ENCODE measurements around the gene EPHB2.

EPHB2 gene

DNA sequence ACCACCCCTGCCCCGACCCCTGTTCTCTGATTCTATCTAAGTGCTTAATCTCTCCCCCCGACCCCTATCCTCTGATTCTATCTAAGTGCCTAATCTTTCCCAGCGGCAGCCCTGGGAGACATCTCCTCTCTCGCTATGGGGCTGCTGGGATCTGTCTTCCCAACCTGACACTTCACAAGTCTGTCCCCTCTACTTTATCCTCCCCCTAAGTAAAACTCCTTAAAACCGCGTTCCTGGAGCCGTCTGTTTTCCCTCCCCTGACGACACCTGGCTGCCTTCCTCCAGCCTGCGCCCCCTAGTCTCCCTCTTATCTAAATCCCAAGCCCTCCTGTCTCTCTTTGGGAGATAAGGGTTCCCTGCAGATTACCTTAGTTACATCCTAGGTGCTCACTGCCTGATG, 30.5 kb downstream of the EPHB2 start:
- H3K4me3 Mint-ChIP-seq: no peak overlapping the region
- no peak for DNase-seq (ENCODE audit: low spot score in 2 of 2)
- H3K9me3 Mint-ChIP-seq: no peaks in the 10 kb centered on the region
- peaks cover 15% of the 10 kb centered on the region for H3K27me3 Mint-ChIP-seq
- no peak overlapping the region for H3K27ac Mint-ChIP-seq
- H3K36me3 Mint-ChIP-seq: no peaks in the 10 kb centered on the region
- H3K4me1 Mint-ChIP-seq: peaks cover 2% of the 10 kb centered on the region
- ATAC-seq (ENCODE audit: low read depth): no peak

DNA sequence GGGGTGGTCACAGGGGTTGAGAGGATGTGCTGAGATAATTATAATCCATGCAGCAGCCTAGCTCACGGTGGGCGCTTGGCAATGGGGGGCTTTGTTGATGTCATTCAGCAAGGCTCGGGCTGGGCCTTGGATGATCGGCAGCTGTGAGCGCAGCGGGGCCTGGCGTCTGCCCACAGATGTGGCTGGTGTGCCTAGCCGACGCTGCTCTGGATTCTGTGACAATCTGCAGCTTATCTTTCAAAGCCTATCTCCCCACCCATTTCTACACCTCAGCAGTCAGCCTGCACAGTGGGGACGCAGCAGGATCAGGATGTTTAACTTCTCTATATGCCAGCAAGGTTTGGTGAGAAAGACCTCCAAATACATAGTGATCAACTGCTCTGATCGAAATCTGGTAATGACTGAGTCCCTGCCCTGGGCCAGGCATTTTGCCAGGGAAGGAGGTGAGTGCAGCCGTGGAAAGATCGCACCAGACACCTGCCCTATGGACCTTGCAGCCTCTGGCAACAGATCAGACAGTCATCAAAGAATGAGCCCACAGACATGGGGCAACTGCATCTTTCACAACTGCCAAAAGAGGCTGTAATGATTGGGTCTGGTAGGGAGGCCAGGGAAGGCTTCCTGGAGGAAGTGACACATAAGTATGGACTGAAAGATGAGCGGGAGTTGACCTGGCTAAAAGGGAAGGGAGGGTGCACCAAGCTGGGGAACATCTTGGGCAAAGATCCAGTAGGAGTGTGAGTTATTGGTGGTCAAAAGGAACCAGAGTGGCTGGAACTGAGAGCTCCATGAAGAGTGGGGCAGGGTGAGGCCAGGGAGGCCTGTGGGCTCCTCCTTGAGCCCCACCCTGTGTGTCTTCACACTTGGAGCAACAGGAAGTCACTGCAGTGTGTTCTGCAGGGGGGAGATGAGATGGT, 35.3 kb downstream of the EPHB2 start:
- Mint-ChIP-seq H3K27me3 (peaks cover 11% of the 10 kb centered on the region), H3K27ac (no peak overlapping the region), H3K4me3 (no peak overlapping the region), H3K4me1 (no peaks in the 10 kb centered on the region), H3K36me3 (no peaks in the 10 kb centered on the region), H3K9me3 (no peaks in the 10 kb centered on the region)
- ATAC-seq (ENCODE audit: low read depth) (no peak), DNase-seq (ENCODE audit: low spot score in 2 of 2) (no peak)

DNA sequence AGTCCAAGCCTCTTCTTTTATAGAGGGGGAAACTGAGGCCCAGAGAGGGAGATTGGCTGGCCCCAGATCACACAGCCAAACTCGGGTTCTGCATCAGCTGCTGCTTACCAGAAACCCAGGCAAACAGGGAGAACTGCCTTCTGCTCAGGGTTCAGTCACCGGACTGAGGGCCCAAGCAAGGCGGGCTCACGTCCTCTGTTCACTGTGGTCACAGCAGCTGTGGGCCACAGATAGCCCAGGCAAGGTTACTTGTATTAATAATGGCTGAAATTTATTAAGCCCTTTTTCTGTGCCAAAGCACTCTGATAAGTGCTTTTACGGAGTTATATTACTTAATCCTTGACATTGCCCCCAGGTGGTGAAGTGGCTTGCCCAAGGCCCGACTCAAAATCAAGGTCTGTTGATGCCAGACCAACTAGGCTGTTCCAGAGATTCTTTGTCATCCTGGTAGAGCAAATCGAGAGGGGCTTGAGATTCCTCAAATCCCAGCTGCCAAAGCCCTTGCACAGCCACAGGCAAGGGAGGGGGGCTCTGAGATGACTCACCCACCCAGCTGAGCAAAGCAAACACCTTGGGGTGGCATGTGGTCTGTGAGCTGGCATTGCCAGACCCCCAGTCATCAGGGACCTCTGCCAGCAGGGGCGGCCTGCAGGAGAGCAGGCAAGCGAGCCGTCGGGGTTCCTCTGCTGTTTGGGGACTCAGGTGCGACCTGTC, 36.5 kb downstream of the EPHB2 start:
- ATAC-seq (ENCODE audit: low read depth): no peak
- Mint-ChIP-seq H3K4me1 (no peaks in the 10 kb centered on the region), H3K27ac (no peak overlapping the region), H3K36me3 (no peaks in the 10 kb centered on the region), H3K9me3 (no peaks in the 10 kb centered on the region), H3K4me3 (no peak overlapping the region), H3K27me3 (peaks cover 9% of the 10 kb centered on the region)
- no peak for DNase-seq (ENCODE audit: low spot score in 2 of 2)

DNA sequence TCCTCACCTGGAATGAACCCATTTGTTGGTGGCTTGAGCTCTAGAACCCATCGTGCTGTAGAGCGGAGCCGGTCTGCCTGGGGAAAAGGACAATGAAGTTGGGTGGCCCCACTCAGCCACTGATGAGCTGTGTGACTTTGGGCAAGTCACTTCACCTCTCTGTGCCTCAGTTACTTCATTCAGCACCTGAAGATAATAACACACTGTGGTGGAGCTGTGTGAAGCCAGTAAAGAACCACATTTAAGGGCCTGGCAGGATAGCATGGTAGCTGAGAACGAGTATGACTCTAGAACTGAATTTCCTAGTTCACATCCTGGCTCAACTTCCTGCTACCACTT, 37.1 kb downstream of the EPHB2 start:
- Mint-ChIP-seq H3K4me3 (no peak overlapping the region), H3K27me3 (peaks cover 9% of the 10 kb centered on the region), H3K9me3 (no peaks in the 10 kb centered on the region), H3K27ac (no peak overlapping the region), H3K36me3 (no peaks in the 10 kb centered on the region), H3K4me1 (no peaks in the 10 kb centered on the region)
- DNase-seq (ENCODE audit: low spot score in 2 of 2) (no peak), ATAC-seq (ENCODE audit: low read depth) (no peak)

DNA sequence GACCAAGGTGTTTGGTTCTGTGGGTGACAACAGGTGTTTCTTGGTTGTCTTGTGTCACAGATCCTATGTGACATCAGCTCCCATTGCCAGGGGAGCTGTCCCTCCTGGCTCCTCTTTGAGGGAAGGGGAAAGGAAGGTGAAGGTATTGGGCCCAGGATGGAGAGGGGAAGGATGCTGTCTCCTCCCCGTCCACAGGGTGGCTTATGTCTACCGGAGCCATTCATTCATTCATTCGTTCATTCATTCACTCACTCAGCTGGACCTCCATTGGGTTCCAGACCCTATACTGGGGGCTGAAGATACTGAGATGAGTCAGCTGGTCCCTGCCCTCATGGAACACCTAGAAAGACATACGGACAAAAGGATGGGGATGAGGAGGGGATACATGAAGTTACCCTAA, 38.9 kb downstream of the EPHB2 start:
- Mint-ChIP-seq H3K27me3 (peaks cover 12% of the 10 kb centered on the region), H3K27ac (no peak overlapping the region), H3K4me1 (no peaks in the 10 kb centered on the region), H3K4me3 (no peak overlapping the region), H3K36me3 (no peaks in the 10 kb centered on the region), H3K9me3 (no peaks in the 10 kb centered on the region)
- DNase-seq (ENCODE audit: low spot score in 2 of 2): no peak
- ATAC-seq (ENCODE audit: low read depth): no peak

DNA sequence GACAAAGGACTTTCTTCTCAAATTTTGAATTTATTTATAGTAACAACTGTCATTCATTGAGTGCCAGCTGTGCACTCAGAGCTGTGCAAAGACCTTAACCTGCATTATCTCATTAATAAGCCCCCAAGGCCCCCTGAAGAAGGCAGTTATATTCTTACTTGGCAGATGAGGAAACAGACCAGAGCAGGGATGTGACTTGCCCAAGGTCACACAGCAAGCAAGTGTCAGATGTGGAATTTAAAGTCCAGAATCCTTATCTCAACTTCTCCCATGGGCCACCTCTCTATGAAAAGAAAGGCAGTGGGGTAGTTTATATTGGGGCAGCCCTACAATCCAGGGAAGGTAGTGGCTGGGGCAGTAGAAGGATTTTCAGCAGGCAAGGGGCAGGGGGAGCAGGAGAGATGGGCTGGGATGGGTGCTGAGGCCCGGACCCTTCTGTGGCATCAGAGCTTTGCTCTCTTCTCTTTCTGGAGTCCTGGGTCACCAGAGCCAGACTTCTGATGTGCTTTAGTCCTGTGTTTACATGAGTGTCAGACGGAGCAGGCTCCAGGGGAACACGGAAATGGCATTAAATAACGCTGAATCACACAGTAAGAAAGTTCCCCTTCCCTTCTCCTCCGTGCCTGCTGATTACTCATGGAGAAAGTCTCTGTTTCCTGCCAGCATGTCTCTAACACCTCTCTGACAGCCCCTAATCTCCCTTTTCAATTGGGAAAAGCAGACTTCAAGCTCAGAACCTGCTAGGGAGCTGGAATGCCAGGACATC, 39.5 kb downstream of the EPHB2 start:
- peaks cover 13% of the 10 kb centered on the region for H3K27me3 Mint-ChIP-seq
- no peaks in the 10 kb centered on the region for H3K4me1 Mint-ChIP-seq
- no peaks in the 10 kb centered on the region for H3K36me3 Mint-ChIP-seq
- H3K4me3 Mint-ChIP-seq: no peak overlapping the region
- DNase-seq (ENCODE audit: low spot score in 2 of 2) (no peak), ATAC-seq (ENCODE audit: low read depth) (no peak)
- H3K27ac Mint-ChIP-seq: no peak overlapping the region
- no peaks in the 10 kb centered on the region for H3K9me3 Mint-ChIP-seq

DNA sequence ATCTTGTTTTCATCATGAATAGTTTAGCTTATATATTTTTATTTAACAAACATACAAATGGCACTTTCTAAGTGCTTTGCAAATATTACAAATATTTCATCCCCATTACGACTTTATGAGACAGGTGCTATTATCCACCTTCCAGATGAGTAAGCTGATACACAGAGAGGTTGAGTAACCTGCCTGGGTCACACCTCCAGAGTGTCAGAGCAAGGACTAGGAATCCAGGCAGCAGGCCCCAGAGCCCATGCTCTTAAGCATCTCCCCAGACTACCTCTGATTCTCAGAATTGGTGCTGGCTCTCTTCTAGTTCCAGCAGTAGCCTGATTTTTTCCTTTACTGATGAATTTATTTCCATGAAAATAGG, 40.0 kb downstream of the EPHB2 start:
- ATAC-seq (ENCODE audit: low read depth) (no peak), DNase-seq (ENCODE audit: low spot score in 2 of 2) (no peak)
- Mint-ChIP-seq H3K4me1 (no peaks in the 10 kb centered on the region), H3K27me3 (peaks cover 13% of the 10 kb centered on the region), H3K27ac (no peak overlapping the region), H3K36me3 (no peaks in the 10 kb centered on the region), H3K9me3 (no peaks in the 10 kb centered on the region), H3K4me3 (no peak overlapping the region)

DNA sequence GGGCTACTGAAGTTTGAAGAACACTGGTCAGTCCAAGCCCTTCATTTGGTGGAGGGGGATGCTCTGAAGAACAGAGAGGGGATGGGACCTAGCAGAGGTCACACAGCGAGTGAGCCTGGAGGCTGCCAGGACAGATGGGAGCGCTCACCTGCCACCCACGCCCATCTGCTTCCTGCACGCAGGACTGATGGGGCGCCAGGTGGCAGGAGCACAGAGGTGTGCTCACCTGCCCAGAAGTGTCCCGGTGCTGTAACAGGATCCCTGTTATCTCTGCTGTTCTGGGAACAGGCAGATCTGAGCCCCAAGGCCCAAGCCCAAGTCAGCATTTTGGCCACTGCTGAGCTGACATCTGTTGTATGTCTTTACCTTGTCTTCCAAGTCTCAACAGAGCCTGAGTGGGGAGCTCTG, 40.5 kb downstream of the EPHB2 start:
- ATAC-seq (ENCODE audit: low read depth): no peak
- Mint-ChIP-seq H3K27ac (no peak overlapping the region), H3K4me3 (no peak overlapping the region), H3K36me3 (no peaks in the 10 kb centered on the region), H3K27me3 (peaks cover 16% of the 10 kb centered on the region), H3K4me1 (no peaks in the 10 kb centered on the region), H3K9me3 (no peaks in the 10 kb centered on the region)
- DNase-seq (ENCODE audit: low spot score in 2 of 2): no peak

DNA sequence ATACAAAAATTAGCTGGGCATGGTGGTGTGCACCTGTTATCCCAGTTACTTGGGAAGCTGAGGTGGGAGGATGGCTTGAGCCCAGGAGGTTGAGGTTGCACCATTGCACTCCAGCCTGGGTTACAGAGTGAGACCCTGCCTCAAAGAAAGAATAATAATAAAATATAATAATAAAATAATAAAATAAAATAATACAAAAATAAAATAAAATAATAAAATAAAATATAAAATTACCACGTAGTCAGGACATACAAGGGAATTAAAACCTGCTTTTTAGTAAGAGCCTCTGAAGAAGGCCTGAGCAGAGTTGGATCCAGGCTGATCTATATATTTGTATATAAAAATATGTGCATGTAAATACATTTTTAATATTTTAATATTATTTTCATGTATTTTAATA, 41.7 kb downstream of the EPHB2 start:
- no peaks in the 10 kb centered on the region for H3K4me1 Mint-ChIP-seq
- no peaks in the 10 kb centered on the region for H3K36me3 Mint-ChIP-seq
- H3K27me3 Mint-ChIP-seq: peaks cover 16% of the 10 kb centered on the region
- DNase-seq (ENCODE audit: low spot score in 2 of 2): no peak
- no peak overlapping the region for H3K4me3 Mint-ChIP-seq
- H3K27ac Mint-ChIP-seq: no peak overlapping the region
- no peaks in the 10 kb centered on the region for H3K9me3 Mint-ChIP-seq
- ATAC-seq (ENCODE audit: low read depth): no peak

DNA sequence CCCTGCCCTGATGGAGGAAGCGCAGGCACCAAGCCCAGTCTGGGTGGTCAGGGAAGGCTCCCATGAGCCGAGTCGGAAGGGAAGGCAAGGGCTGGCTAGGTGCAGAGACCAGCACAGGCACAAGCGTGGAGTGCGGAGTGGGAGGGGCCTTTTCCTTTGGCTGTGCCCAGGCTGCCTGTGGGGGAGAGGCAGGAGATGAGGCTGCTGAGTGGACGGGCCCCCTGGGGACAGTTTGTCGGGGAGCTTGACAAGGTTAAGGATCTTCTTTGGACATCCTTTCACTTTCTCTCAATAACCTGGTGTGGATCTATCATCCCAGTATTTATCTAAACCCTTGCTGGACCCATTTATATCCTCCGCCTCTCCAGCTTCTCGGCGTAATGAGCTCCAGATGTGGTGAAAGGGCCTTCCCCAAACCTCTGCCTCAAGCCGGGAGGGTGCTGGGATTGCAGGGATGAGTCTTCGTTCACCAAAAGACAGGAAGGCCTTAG, 42.9 kb downstream of the EPHB2 start:
- no peak overlapping the region for H3K27ac Mint-ChIP-seq
- DNase-seq (ENCODE audit: low spot score in 2 of 2) (no peak), ATAC-seq (ENCODE audit: low read depth) (no peak)
- H3K36me3 Mint-ChIP-seq: no peaks in the 10 kb centered on the region
- H3K9me3 Mint-ChIP-seq: no peaks in the 10 kb centered on the region
- H3K4me1 Mint-ChIP-seq: no peaks in the 10 kb centered on the region
- H3K27me3 Mint-ChIP-seq: peaks cover 16% of the 10 kb centered on the region
- no peak overlapping the region for H3K4me3 Mint-ChIP-seq

DNA sequence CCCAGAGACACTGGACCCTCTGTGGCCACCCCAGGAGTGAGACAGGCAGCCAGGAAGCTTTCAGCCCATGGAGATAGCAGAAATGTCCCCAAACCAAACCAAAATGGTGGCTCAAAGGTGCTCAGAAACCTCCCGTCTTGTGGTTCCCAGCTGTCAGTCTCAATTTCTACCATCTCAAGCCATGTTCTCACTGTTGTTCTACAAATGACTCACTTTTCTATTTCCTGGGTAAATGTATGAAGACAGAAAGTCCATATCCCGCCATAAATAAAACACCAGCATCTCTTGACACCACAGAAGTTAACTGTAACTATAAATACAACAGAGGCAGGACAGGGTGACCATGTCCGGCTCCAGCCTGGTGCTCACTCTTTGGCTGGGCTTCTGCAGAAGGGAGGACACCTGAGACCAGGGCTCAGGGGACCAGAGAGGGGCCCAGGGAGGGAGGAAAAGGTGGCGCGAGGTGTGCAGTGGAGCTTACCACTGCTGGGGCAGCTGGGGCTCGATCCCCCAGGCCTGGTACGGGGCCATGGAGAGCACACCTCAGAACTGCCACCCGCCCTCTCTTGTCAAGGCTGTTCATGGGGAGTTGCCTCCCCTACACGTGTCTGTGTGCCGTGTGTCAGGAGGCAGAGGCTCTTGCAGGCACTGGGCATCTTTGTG, 43.6 kb downstream of the EPHB2 start:
- Mint-ChIP-seq H3K4me1 (no peaks in the 10 kb centered on the region), H3K27ac (no peak overlapping the region), H3K4me3 (no peak overlapping the region), H3K9me3 (no peaks in the 10 kb centered on the region), H3K27me3 (peaks cover 21% of the 10 kb centered on the region), H3K36me3 (no peaks in the 10 kb centered on the region)
- no peak for ATAC-seq (ENCODE audit: low read depth)
- DNase-seq (ENCODE audit: low spot score in 2 of 2): no peak

DNA sequence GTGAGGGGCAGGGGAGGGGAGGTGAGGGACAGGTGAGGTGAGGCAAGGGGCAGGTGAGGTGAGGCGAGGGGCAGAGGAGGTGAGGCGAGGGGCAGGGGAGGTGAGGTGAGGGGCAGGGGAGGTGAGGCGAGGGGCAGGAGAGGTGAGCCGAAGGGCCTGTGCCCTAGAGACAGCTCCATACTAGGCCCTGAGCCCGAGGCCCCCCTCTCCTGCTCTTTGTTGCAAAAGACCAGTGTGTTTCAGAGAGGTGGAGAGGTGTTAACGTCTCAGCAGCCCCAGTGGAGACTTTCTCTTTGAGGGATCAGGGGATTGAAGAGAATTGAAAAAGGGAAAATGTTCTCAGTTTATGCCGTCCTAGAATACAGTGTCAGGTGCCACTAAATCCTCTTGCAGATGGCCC, 44.2 kb downstream of the EPHB2 start:
- H3K27ac Mint-ChIP-seq: no peak overlapping the region
- peaks cover 21% of the 10 kb centered on the region for H3K27me3 Mint-ChIP-seq
- DNase-seq (ENCODE audit: low spot score in 2 of 2): no peak
- H3K4me3 Mint-ChIP-seq: no peak overlapping the region
- H3K36me3 Mint-ChIP-seq: no peaks in the 10 kb centered on the region
- H3K4me1 Mint-ChIP-seq: no peaks in the 10 kb centered on the region
- ATAC-seq (ENCODE audit: low read depth): no peak
- no peaks in the 10 kb centered on the region for H3K9me3 Mint-ChIP-seq

DNA sequence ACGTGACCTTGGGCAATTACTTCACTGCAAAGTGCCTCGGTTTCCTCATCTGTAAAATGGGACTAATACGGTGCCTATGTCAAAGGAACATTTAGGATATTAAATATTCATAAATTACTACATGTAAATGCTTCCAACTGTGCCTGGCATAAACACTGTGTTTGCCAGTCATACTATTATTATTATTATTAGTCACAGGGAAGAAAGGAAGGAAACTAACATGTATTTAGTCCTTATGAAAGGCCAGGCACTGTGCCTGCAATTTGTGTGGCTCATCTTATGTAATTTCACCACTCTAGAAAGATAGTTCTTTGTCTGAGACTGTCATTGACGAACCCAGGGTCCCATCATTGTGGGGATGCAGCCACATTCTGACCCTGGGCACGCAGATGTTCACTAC, 45.0 kb downstream of the EPHB2 start:
- DNase-seq (ENCODE audit: low spot score in 2 of 2) (no peak), ATAC-seq (ENCODE audit: low read depth) (no peak)
- H3K4me1 Mint-ChIP-seq: no peaks in the 10 kb centered on the region
- H3K27me3 Mint-ChIP-seq: peaks cover 21% of the 10 kb centered on the region
- H3K27ac Mint-ChIP-seq: no peak overlapping the region
- no peaks in the 10 kb centered on the region for H3K36me3 Mint-ChIP-seq
- H3K4me3 Mint-ChIP-seq: no peak overlapping the region
- no peaks in the 10 kb centered on the region for H3K9me3 Mint-ChIP-seq
